ENCODE data around the gene SLC44A1. TPM values are rescaled to one million over a fixed set of nuclear protein-coding genes. Genes with fewer than 3 reads are reported as not detected.

SLC44A1 gene
- total and polyA plus RNA-seq, 10 of the 15 experiments (the other 5 are each of a cell fraction or from before 2014, with no cell fraction given): 2.4 to 21.2 (median 12.4) TPM

DNA sequence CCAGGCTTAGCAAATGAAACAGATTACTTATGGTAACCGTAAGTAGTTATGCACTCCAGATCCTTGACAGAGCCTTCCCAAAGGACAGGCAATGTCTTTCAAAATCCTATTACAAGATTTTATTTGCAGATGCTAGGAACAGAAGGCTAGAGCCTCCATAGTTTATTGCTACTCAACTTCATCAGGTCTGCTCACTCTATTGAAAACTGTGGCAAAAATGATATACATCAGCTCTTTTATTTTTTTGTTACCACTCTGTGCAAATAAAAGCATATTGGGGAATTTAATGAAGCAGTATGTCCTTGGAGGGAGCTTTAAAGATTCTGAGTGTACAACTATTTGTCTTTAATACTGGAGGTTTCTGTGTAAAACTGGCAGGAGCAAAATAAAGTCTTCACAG is 46.5 kb downstream of the SLC44A1 start:
- Histone ChIP-seq H2AFZ (ENCODE audit: control insufficient read depth, low read depth, low read length) (no peak overlapping the region), H3K9me3 (replicated peaks; ENCODE audit: control insufficient read depth, insufficient read depth, low read length) (no peaks in the 10 kb centered on the region), H3K79me2 (ENCODE audit: control insufficient read depth, insufficient read depth, low read length) (no peaks in the 10 kb centered on the region), H3K9ac (ENCODE audit: control insufficient read depth, insufficient read depth, low read length) (no peak overlapping the region), H3K4me3 (no peak overlapping the region), H3K27ac (ENCODE audit: control insufficient read depth, insufficient read depth) (no peak overlapping the region), H3K27me3 (replicated peaks in 1 of 2; ENCODE audit: control insufficient read depth in 2 of 2, insufficient read depth in 2 of 2, low read length in 1 of 2) (no peaks in the 10 kb centered on the region), H3K36me3 (ENCODE audit: control insufficient read depth in 2 of 2, insufficient read depth in 2 of 2, low read length in 1 of 2) (no peaks in the 10 kb centered on the region), H3K4me2 (ENCODE audit: control insufficient read depth, insufficient read depth) (no peak overlapping the region), H3K4me1 (ENCODE audit: control insufficient read depth, insufficient read depth, low read length) (no peaks in the 10 kb centered on the region), H4K20me1 (ENCODE audit: control insufficient read depth, insufficient read depth) (no peaks in the 10 kb centered on the region)
- POLR2A ChIA-PET: no interaction called here
- FAIRE-seq: no peak
- 96% methylated on average over 1 of the region's 1 CpG for WGBS (ENCODE audit: insufficient coverage, insufficient replicate concordance, low lambda C conversion rate, missing lambda C conversion rate)
- BruUV-seq (replicated peaks): no TSS peak
- TF ChIP-seq RCOR1 (conservative IDR thresholded peaks at IDR 0.05; ENCODE audit: low read depth, low read length): no peak
- TF ChIP-seq NFXL1 (IDR thresholded peaks at IDR 0.05; ENCODE audit: borderline replicate concordance): no peak
- TF ChIP-seq POLR2AphosphoS2 (IDR thresholded peaks at IDR 0.05; ENCODE audit: low read depth, low read length): no peak
- TF ChIP-seq YBX1 (IDR thresholded peaks at IDR 0.05): no peak
- no peak for TF ChIP-seq LARP7 (IDR thresholded peaks at IDR 0.05)
- TF ChIP-seq, protein P1, sequence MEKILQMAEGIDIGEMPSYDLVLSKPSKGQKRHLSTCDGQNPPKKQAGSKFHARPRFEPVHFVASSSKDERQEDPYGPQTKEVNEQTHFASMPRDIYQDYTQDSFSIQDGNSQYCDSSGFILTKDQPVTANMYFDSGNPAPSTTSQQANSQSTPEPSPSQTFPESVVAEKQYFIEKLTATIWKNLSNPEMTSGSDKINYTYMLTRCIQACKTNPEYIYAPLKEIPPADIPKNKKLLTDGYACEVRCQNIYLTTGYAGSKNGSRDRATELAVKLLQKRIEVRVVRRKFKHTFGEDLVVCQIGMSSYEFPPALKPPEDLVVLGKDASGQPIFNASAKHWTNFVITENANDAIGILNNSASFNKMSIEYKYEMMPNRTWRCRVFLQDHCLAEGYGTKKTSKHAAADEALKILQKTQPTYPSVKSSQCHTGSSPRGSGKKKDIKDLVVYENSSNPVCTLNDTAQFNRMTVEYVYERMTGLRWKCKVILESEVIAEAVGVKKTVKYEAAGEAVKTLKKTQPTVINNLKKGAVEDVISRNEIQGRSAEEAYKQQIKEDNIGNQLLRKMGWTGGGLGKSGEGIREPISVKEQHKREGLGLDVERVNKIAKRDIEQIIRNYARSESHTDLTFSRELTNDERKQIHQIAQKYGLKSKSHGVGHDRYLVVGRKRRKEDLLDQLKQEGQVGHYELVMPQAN (conservative IDR thresholded peaks at IDR 0.05): no peak
- RAD21 ChIA-PET (ENCODE audit: unreplicated experiment): no interaction called here
- intact Hi-C loops (cut with micrococcal nuclease; ENCODE audit: unreplicated experiment) (no loop called here), in situ Hi-C loops (cut with MboI) (no loop called here)
- CTCF ChIA-PET: no interaction called here
- SMC1A ChIA-PET (ENCODE audit: uncharacterized antibody, unreplicated experiment): interaction anchor here (1.2 to 2.4 kb wide), 2 partner anchors 9 to 31 kb away, joined by 6 read pairs; no protein-coding TSS in a partner anchor
- no peak for DNase-seq (ENCODE audit: low read depth, low spot score)
- no peak for ATAC-seq

DNA sequence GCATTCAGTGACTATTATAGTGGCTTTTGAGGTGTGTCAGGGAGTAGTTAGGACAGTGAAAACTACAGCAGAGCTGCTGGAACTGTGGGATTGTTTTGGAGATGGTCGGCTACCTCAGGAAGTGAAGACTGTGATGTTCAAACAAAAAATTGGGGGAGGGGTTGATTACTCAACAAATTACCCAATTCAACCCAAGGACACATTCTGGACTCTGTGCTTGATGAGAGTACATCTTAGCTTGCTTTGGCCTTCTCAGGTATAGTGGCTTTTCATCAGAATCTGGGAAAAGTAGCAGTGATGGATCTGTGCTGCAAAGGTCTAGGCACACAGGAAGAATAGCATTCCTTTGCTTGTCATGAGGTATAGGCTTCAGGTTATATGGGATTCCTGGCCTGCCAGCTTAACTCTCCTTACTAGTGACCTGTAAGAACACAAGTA is 47.0 kb downstream of the SLC44A1 start:
- Histone ChIP-seq H3K36me3 (ENCODE audit: control insufficient read depth in 2 of 2, insufficient read depth in 2 of 2, low read length in 1 of 2) (no peaks in the 10 kb centered on the region), H3K4me2 (ENCODE audit: control insufficient read depth, insufficient read depth) (no peak overlapping the region), H3K27me3 (replicated peaks in 1 of 2; ENCODE audit: control insufficient read depth in 2 of 2, insufficient read depth in 2 of 2, low read length in 1 of 2) (no peaks in the 10 kb centered on the region), H3K9me3 (replicated peaks; ENCODE audit: control insufficient read depth, insufficient read depth, low read length) (no peaks in the 10 kb centered on the region), H3K27ac (ENCODE audit: control insufficient read depth, insufficient read depth) (no peak overlapping the region), H3K9ac (ENCODE audit: control insufficient read depth, insufficient read depth, low read length) (no peak overlapping the region), H3K79me2 (ENCODE audit: control insufficient read depth, insufficient read depth, low read length) (no peaks in the 10 kb centered on the region), H4K20me1 (ENCODE audit: control insufficient read depth, insufficient read depth) (no peaks in the 10 kb centered on the region), H3K4me3 (no peak overlapping the region), H2AFZ (ENCODE audit: control insufficient read depth, low read depth, low read length) (no peak overlapping the region), H3K4me1 (ENCODE audit: control insufficient read depth, insufficient read depth, low read length) (no peaks in the 10 kb centered on the region)
- CTCF ChIA-PET: no interaction called here
- SMC1A ChIA-PET (ENCODE audit: uncharacterized antibody, unreplicated experiment): interaction anchor here (1.2 to 2.4 kb wide), 2 partner anchors 10 to 31 kb away, joined by 6 read pairs; no protein-coding TSS in a partner anchor
- in situ Hi-C loops (cut with MboI): no loop called here
- ATAC-seq (no peak), DNase-seq (ENCODE audit: low read depth, low spot score) (no peak), FAIRE-seq (no peak)
- 94% methylated on average over 1 of the region's 1 CpG for WGBS (ENCODE audit: insufficient coverage, insufficient replicate concordance, low lambda C conversion rate, missing lambda C conversion rate)
- intact Hi-C loops (cut with micrococcal nuclease; ENCODE audit: unreplicated experiment): no loop called here
- POLR2A ChIA-PET: interaction anchor here (0.6 kb wide), 1 partner anchor 14 kb away, joined by 7 read pairs; no protein-coding TSS in a partner anchor
- no TSS peak for BruUV-seq (replicated peaks)
- RAD21 ChIA-PET (ENCODE audit: unreplicated experiment): interaction anchor here (2.2 kb wide), 1 partner anchor 17 kb away, joined by 7 read pairs; no protein-coding TSS in a partner anchor
- no peak for TF ChIP-seq MTA3 (IDR thresholded peaks at IDR 0.05; ENCODE audit: borderline replicate concordance, low read length)
- TF ChIP-seq ZNF207 (IDR thresholded peaks at IDR 0.05; ENCODE audit: borderline replicate concordance): no peak
- TF ChIP-seq BHLHE40 (IDR thresholded peaks at IDR 0.05; ENCODE audit: borderline replicate concordance in 1 of 2, low read depth in 2 of 2, low read length in 1 of 2): no peak
- no peak for TF ChIP-seq ZBED1 (IDR thresholded peaks at IDR 0.05; ENCODE audit: borderline replicate concordance)
- TF ChIP-seq TCF3 (IDR thresholded peaks at IDR 0.05; ENCODE audit: borderline replicate concordance, insufficient read depth, low read depth, low read length): no peak
- no peak for TF ChIP-seq NFYA (IDR thresholded peaks at IDR 0.05; ENCODE audit: borderline replicate concordance, low read depth, low read length)
- TF ChIP-seq, protein P2, sequence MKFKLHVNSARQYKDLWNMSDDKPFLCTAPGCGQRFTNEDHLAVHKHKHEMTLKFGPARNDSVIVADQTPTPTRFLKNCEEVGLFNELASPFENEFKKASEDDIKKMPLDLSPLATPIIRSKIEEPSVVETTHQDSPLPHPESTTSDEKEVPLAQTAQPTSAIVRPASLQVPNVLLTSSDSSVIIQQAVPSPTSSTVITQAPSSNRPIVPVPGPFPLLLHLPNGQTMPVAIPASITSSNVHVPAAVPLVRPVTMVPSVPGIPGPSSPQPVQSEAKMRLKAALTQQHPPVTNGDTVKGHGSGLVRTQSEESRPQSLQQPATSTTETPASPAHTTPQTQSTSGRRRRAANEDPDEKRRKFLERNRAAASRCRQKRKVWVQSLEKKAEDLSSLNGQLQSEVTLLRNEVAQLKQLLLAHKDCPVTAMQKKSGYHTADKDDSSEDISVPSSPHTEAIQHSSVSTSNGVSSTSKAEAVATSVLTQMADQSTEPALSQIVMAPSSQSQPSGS (IDR thresholded peaks at IDR 0.05; ENCODE audit: low read length): no peak
- TF ChIP-seq MEF2A (IDR thresholded peaks at IDR 0.05; ENCODE audit: insufficient read depth, low read depth, low read length): no peak
- no peak for TF ChIP-seq HDGF (IDR thresholded peaks at IDR 0.05)
- no peak for TF ChIP-seq NFYB (IDR thresholded peaks at IDR 0.05; ENCODE audit: insufficient read depth, low read depth, low read length)

All from GM12878 (cell line).